Endothelial cell of umbilical vein (primary cell): ENCODE measurements around the gene TMEM97. TPM values are rescaled to one million over a fixed set of nuclear protein-coding genes. Genes with fewer than 3 reads are reported as not detected.

ENCODE experiments used
- BruUV-seq: library from RNA; stranded (reverse); fragments of 400-500 nt; replicated peaks from 2 replicates; lab custom pipeline; 2021; lab: Mats Ljungman, UMichigan
- CTCF ChIA-PET: fragments of 300-600, 350-600 bp; sonication (Branson Sonifier 250); formaldehyde crosslinking; loops from one replicate; lab custom pipeline; 2021; ENCODE audit warnings: antibody characterized with exemption, inconsistent platforms; lab: Charles Lee
- POLR2A ChIA-PET: fragments of 300-600, 350-600 bp; sonication (Branson Sonifier 250); formaldehyde crosslinking; loops from one replicate; lab custom pipeline; 2021; ENCODE audit warnings: antibody characterized with exemption, inconsistent platforms; lab: Charles Lee
- DNase-seq: peaks from one replicate; pipeline ENCODE4 v3.0.0-alpha.2; 2011; ENCODE audit warnings: low read depth, low spot score
- FAIRE-seq: peaks from 2 replicates; lab custom pipeline; 2011; peaks lifted over from hg19 to GRCh38; lab: Jason Lieb, UNC
- H2AFZ ChIP-seq: 2 replicates; pipeline ENCODE4 v1.6.0; 2012; ENCODE audit warnings: low read depth, low read length, control low read depth, inconsistent platforms
- H3K27ac ChIP-seq: 2 replicates; pipeline ENCODE4 v1.5.1; 2011; ENCODE audit warnings: low read depth, mild to moderate bottlenecking, control low read depth, low read length, moderate library complexity; ENCODE audit not compliant: insufficient read depth
- H3K27me3 ChIP-seq, 2 experiments: 2 replicates each; pipeline versions ENCODE4 v1.6.0 to v1.6.1; 2011; ENCODE audit warnings: low read length in 2 of 2, mixed read lengths in 1 of 2; ENCODE audit not compliant: control insufficient read depth in 2 of 2, insufficient read depth in 2 of 2
- H3K36me3 ChIP-seq, 2 experiments: 2 replicates in 1 of 2; 3 replicates in 1 of 2; pipeline ENCODE4 v1.5.1; 2011; ENCODE audit warnings: low read length in 2 of 2, mild to moderate bottlenecking in 1 of 2, moderate library complexity in 1 of 2; ENCODE audit not compliant: control insufficient read depth in 2 of 2, insufficient read depth in 2 of 2; ENCODE audit errors: extremely low read depth in 1 of 2
- H3K4me1 ChIP-seq: 3 replicates; pipeline ENCODE4 v1.5.1; 2011; ENCODE audit warnings: mild to moderate bottlenecking, low read length; ENCODE audit not compliant: control insufficient read depth, insufficient read depth; ENCODE audit errors: extremely low read depth
- H3K4me2 ChIP-seq: 2 replicates; pipeline ENCODE4 v1.6.1; 2011; ENCODE audit warnings: low read length, control low read depth, mixed read lengths; ENCODE audit not compliant: insufficient read depth
- H3K4me3 ChIP-seq, 3 experiments: fragments of 200-600 bp in 1 of 3; sonication (generic), shearing (Covaris generic) in 1 of 3; replicated peaks in 1 of 3; 2 replicates each; pipeline ENCODE4 v1.5.1; 2011 to 2016; ENCODE audit warnings: control low read depth in 3 of 3, low read length in 3 of 3, mild to moderate bottlenecking in 2 of 3, inconsistent platforms in 1 of 3, low read depth in 1 of 3, moderate library complexity in 1 of 3; ENCODE audit not compliant: insufficient read depth in 1 of 3
- H3K79me2 ChIP-seq: 2 replicates; pipeline ENCODE4 v1.6.0; 2012; ENCODE audit warnings: low read length, inconsistent platforms; ENCODE audit not compliant: control insufficient read depth, insufficient read depth
- H3K9ac ChIP-seq: replicated peaks from 2 replicates; pipeline ENCODE3; 2011; ENCODE audit warnings: low read length, control low read depth; ENCODE audit not compliant: insufficient read depth; ENCODE audit errors: extremely low read depth
- H3K9me1 ChIP-seq: replicated peaks from 3 replicates; pipeline ENCODE4 v1.6.0; 2011; ENCODE audit warnings: mild to moderate bottlenecking, low read length; ENCODE audit not compliant: control insufficient read depth, insufficient read depth; ENCODE audit errors: extremely low read depth
- H3K9me3 ChIP-seq: replicated peaks from 2 replicates; pipeline ENCODE4 v1.5.1; 2012; ENCODE audit warnings: low read length, inconsistent platforms; ENCODE audit not compliant: control insufficient read depth, insufficient read depth
- H4K20me1 ChIP-seq: replicated peaks from 2 replicates; pipeline ENCODE3; 2011; ENCODE audit warnings: mild to moderate bottlenecking, low read length; ENCODE audit not compliant: control insufficient read depth, insufficient read depth; ENCODE audit errors: extremely low read depth
- FOS ChIP-seq: IDR thresholded peaks from 2 replicates; pipeline ENCODE4 v1.6.1; 2011; ENCODE audit warnings: mild to moderate bottlenecking, low read length, moderate library complexity, borderline replicate concordance; ENCODE audit not compliant: insufficient read depth
- JUN ChIP-seq: IDR thresholded peaks from 2 replicates; pipeline ENCODE4 v1.6.1; 2011; ENCODE audit warnings: borderline replicate concordance, low read depth; ENCODE audit not compliant: insufficient read length, insufficient read depth
- POLR2A ChIP-seq: IDR thresholded peaks from 2 replicates; pipeline ENCODE4 v1.6.1; 2012; ENCODE audit warnings: low read depth, mild to moderate bottlenecking, control low read depth, low read length
- POLR2AphosphoS5 ChIP-seq: IDR thresholded peaks from 2 replicates; pipeline ENCODE4 v1.6.1; 2012; ENCODE audit warnings: low read depth, mild to moderate bottlenecking, control low read depth, low read length, moderate library complexity; ENCODE audit not compliant: insufficient read depth
- dilution Hi-C: fragments of 300-500 bp; cut with MboI; formaldehyde crosslinking; loops from one replicate; pipeline ENCODE4 v1.15.0; 2019; ENCODE audit warnings: low sequenced_read_pairs; ENCODE audit not compliant: extremely low pct_ligation_motif_present
- intact Hi-C: fragments of 100-400 bp; cut with micrococcal nuclease; formaldehyde crosslinking; loops from one replicate; pipeline ENCODE4 v1.10.0; 2022
- polyA plus RNA-seq, 4 experiments: library from polyadenylated mRNA; depleted of rRNA in 3 of 4; stranded (reverse) in 3 of 4; unstranded in 1 of 4; fragments of >200 nt; gene quantifications; 2 replicates each; pipeline versions ENCODE4 v1.2.1 to v1.2.3, GENCODE V29; 2011 to 2012; ENCODE audit warnings: missing spikeins in 1 of 4
- total RNA-seq: library from RNA; stranded (reverse); gene quantifications from 2 replicates; pipeline ENCODE4 v1.2.3, GENCODE V29; 2021
- TF ChIP-seq, protein P1 (sequence below), 2 donors: IDR thresholded peaks; 1 replicate in 1 of 2; 2 replicates in 1 of 2; pipeline ENCODE4 v1.5.1; 2011; ENCODE audit warnings: low read length in 2 of 2, mild to moderate bottlenecking in 2 of 2, moderate library complexity in 2 of 2, control low read depth in 1 of 2, inconsistent platforms in 1 of 2, low read depth in 1 of 2; ENCODE audit not compliant: insufficient read depth in 1 of 2; ENCODE audit errors: extremely low read depth in 1 of 2
- TF ChIP-seq, protein P2 (sequence below): IDR thresholded peaks from 2 replicates; pipeline ENCODE4 v1.6.1; 2011; ENCODE audit not compliant: insufficient read depth, insufficient read length

TMEM97 gene
- total and polyA plus RNA-seq, 2 donors (not counting 3 experiments of a cell fraction or from before 2014, with no cell fraction given): 27.0 to 43.5 TPM

DNA sequence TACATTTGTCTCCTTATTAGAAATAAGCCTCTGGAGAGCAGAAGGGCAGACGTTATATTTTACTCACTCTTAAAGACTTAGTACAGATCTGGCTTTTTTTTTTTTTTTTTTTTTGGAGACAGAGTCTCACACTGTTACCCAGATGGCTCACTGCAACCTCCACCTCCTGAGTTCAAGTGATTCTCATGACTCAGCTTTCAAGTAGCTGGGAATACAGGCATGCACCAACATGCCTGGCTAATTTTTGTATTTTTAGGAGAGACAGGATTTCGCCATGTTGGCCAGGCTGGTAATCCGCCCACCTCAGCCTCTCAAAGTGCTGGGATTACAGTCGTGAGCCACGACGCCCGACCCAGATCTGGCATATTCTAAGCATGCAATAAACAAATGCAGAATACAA is 36.4 kb upstream of the TMEM97 start:
- H3K4me2 ChIP-seq: no peak overlapping the region
- no peak for FAIRE-seq
- H3K79me2 ChIP-seq: no peaks in the 10 kb centered on the region
- H3K4me1 ChIP-seq: no peaks in the 10 kb centered on the region
- H3K9ac ChIP-seq: no peak overlapping the region
- ChIA-PET POLR2A (interaction anchor here (0.6 to 0.7 kb wide), 2 partner anchors 271 to 293 kb away, joined by 4 to 5 read pairs; no protein-coding TSS in a partner anchor), CTCF (interaction anchor here (0.6 kb wide), 1 partner anchor 402 kb away, joined by 4 read pairs; no protein-coding TSS in a partner anchor)
- peak overlapping the region; percentile 66 for H2AFZ ChIP-seq
- H3K9me3 ChIP-seq: no peaks in the 10 kb centered on the region
- BruUV-seq: no TSS peak
- peak; percentile 13 for DNase-seq
- no peaks in the 10 kb centered on the region for H3K36me3 ChIP-seq
- TF ChIP-seq, protein P1, sequence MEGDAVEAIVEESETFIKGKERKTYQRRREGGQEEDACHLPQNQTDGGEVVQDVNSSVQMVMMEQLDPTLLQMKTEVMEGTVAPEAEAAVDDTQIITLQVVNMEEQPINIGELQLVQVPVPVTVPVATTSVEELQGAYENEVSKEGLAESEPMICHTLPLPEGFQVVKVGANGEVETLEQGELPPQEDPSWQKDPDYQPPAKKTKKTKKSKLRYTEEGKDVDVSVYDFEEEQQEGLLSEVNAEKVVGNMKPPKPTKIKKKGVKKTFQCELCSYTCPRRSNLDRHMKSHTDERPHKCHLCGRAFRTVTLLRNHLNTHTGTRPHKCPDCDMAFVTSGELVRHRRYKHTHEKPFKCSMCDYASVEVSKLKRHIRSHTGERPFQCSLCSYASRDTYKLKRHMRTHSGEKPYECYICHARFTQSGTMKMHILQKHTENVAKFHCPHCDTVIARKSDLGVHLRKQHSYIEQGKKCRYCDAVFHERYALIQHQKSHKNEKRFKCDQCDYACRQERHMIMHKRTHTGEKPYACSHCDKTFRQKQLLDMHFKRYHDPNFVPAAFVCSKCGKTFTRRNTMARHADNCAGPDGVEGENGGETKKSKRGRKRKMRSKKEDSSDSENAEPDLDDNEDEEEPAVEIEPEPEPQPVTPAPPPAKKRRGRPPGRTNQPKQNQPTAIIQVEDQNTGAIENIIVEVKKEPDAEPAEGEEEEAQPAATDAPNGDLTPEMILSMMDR (IDR thresholded peaks at IDR 0.05; ENCODE audit: extremely low read depth in 1 of 2, insufficient read depth in 1 of 2, low read depth in 1 of 2, low read length in 2 of 2): no peak
- no peak for TF ChIP-seq POLR2AphosphoS5
- peak; percentile 44 for TF ChIP-seq FOS
- no peak for TF ChIP-seq JUN
- TF ChIP-seq POLR2A: no peak
- TF ChIP-seq, protein P2, sequence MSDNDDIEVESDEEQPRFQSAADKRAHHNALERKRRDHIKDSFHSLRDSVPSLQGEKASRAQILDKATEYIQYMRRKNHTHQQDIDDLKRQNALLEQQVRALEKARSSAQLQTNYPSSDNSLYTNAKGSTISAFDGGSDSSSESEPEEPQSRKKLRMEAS: no peak
- peaks cover 0 to 4% of the 10 kb centered on the region in 2 experiments for H3K27me3 ChIP-seq
- H4K20me1 ChIP-seq: no peaks in the 10 kb centered on the region
- dilution Hi-C loops: no loop called here
- no peak overlapping the region for H3K4me3 ChIP-seq
- no peaks in the 10 kb centered on the region for H3K9me1 ChIP-seq
- H3K27ac ChIP-seq: no peak overlapping the region
- intact Hi-C loops: no loop called here
